ENCODE results near the gene APMAP.

Gene APMAP

DNA sequence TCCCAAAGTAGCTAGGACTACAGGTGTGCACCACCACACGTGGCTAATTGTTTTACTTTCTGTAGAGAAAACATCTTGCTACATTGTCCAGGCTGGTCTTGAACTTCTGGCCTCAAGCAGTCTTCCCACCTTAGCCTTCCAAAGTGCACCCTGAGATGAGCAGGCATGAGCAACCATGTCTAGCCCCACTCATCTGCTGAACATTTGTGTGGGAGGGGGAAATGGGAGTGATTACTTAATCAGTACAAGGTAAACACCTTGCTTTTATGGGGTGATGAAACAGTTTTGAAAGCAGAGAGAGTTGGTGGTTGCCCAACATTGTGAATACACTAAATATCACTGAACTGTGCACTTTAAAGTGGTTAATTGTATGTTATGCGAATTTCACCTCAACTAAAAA is 5.3 kb downstream of the APMAP start:
- TF ChIP-seq, protein P1, sequence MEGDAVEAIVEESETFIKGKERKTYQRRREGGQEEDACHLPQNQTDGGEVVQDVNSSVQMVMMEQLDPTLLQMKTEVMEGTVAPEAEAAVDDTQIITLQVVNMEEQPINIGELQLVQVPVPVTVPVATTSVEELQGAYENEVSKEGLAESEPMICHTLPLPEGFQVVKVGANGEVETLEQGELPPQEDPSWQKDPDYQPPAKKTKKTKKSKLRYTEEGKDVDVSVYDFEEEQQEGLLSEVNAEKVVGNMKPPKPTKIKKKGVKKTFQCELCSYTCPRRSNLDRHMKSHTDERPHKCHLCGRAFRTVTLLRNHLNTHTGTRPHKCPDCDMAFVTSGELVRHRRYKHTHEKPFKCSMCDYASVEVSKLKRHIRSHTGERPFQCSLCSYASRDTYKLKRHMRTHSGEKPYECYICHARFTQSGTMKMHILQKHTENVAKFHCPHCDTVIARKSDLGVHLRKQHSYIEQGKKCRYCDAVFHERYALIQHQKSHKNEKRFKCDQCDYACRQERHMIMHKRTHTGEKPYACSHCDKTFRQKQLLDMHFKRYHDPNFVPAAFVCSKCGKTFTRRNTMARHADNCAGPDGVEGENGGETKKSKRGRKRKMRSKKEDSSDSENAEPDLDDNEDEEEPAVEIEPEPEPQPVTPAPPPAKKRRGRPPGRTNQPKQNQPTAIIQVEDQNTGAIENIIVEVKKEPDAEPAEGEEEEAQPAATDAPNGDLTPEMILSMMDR (IDR thresholded peaks at IDR 0.05): no peak
- DNase-seq (ENCODE audit: low spot score): peak; percentile 3
- Histone ChIP-seq H3K4me3 (no peak overlapping the region), H3K27ac (no peak overlapping the region)

GRCh38 chr20:24986436-24987015 is 6.0 kb downstream of the APMAP start:
- Histone ChIP-seq H3K27ac (peak overlapping the region in 1 of 2 donors; percentile 17), H3K4me3 (no peak overlapping the region)
- TF ChIP-seq, protein P1 (IDR thresholded peaks at IDR 0.05): no peak
- DNase-seq (ENCODE audit: low spot score): peak; percentile 35

- Histone ChIP-seq H3K4me3 (no peak overlapping the region), H3K27ac (peak overlapping the region in 1 of 2 donors; percentile 17)
- peak; percentile 45 for DNase-seq (ENCODE audit: low spot score)
- TF ChIP-seq, protein P1 (IDR thresholded peaks at IDR 0.05): no peak
These were observed 6.7 kb downstream of the APMAP start for GRCh38 chr20:24985802-24986201.

DNA sequence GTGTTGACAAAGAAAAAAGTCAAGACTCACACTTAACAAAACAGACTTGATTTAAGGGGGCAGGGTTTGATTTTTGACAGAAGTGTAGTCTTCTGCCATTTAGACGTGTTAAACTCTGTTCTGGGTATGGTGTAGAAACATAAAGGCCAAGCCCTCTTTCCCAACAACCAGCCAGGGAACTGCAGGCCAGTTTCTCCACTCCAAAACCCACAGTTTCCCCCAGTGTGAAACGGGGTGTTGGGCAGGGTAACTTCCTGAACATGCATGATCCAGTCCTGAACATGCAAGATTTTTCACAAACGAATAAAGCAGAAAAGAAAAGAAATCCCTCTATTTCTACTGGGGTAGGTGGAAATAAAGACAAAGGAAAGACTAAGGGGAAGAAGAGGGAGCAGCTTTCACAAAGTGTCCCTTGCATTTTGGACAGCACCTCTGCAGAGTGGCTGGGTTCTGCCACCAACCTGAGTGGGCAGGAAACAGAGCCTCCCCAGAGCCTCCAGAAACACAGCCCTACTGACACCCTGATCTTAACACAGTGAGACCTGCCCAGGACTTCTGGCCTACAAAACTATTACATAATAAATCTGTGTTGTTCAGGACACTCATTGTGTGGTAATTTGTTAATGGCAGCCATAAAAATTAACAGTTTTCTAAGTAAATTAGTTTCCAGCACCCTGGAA is 7.5 kb downstream of the APMAP start:
- Histone ChIP-seq H3K4me3 (no peak overlapping the region), H3K27ac (peak overlapping the region in 1 of 2 donors; percentile 33)
- TF ChIP-seq, protein P1 (IDR thresholded peaks at IDR 0.05): no peak
- DNase-seq (ENCODE audit: low spot score): peak; percentile 41

GRCh38 chr20:24983896-24984295 is 8.7 kb downstream of the APMAP start:
- Histone ChIP-seq H3K4me3 (no peak overlapping the region), H3K27ac (no peak overlapping the region)
- DNase-seq (ENCODE audit: low spot score): peak; percentile 49
- TF ChIP-seq, protein P1 (IDR thresholded peaks at IDR 0.05): no peak

- Histone ChIP-seq H3K4me3 (no peak overlapping the region), H3K27ac (peak overlapping the region in 1 of 2 donors; percentile 52)
- TF ChIP-seq, protein P1 (IDR thresholded peaks at IDR 0.05): no peak
- DNase-seq (ENCODE audit: low spot score): peak; percentile 45
These were observed 10.8 kb downstream of the APMAP start for GRCh38 chr20:24981790-24982189.

DNA sequence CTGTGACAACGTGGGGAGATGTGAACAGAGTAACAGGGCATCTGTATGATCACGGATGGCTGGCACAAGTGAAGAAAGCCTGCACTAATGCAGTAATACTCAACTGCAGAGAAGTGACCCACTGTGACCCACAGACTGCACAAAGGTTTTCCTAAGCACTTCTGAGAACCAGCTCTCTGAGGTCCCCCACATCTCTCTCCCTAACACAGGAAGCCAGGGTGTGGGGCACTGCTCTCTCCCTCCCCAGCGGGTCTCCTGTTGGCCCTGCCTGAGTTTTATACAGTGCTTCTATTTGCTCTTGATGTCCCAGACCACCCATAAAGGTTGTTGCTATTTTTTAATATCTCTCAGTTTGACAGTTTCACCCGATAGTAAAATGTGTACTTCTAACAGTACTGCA is 11.3 kb downstream of the APMAP start:
- TF ChIP-seq, protein P1 (IDR thresholded peaks at IDR 0.05): no peak
- Histone ChIP-seq H3K4me3 (no peak overlapping the region), H3K27ac (peak overlapping the region in 1 of 2 donors; percentile 48)
- peak; percentile 19 for DNase-seq (ENCODE audit: low spot score)

Measured in coronary artery (tissue), 2 donors.